Cardiac muscle cell (in vitro differentiated cells and primary cell): Measurements from ENCODE around the gene DQX1. TPM values are rescaled to one million over a fixed set of nuclear protein-coding genes. Genes with fewer than 3 reads are reported as not detected.
"Not testable (repeated sequence)": the region's sequence is repeated elsewhere in the genome, so short reads cannot be mapped to it uniquely, and the experiment has no call there.

Experiments
- DNase-seq, 2 donors: peaks; one replicate each; pipeline versions ENCODE4 v3.0.0 to v3.0.0-alpha.2; 2010 to 2017; ENCODE audit warnings: low read depth in 1 of 2, low spot score in 1 of 2
- H3K27ac ChIP-seq: fragments of 200-600 bp; sonication (generic); 2 replicates; pipeline ENCODE4 v1.5.1; 2016
- H3K27me3 ChIP-seq: fragments of 200-600 bp; sonication (generic); 2 replicates; pipeline ENCODE4 v1.6.0; 2016; ENCODE audit warnings: control low read depth
- H3K36me3 ChIP-seq: fragments of 200-600 bp; sonication (generic); 2 replicates; pipeline ENCODE4 v1.5.1; 2016; ENCODE audit warnings: control low read depth
- H3K4me1 ChIP-seq: fragments of 200-600 bp; sonication (generic); 2 replicates; pipeline ENCODE4 v1.8.1; 2017; ENCODE audit warnings: low read depth, mild to moderate bottlenecking, mixed run types
- H3K4me3 ChIP-seq: fragments of 200-600 bp; sonication (generic); 2 replicates; pipeline ENCODE4 v1.5.1; 2016; ENCODE audit warnings: mild to moderate bottlenecking
- H3K9me3 ChIP-seq: fragments of 200-600 bp; sonication (generic); 2 replicates; pipeline ENCODE4 v1.5.1; 2017; ENCODE audit warnings: low read depth, mild to moderate bottlenecking, control low read depth
- CTCF ChIP-seq: IDR thresholded peaks from 2 replicates; pipeline ENCODE4 v1.5.1; 2012; ENCODE audit warnings: low read depth, mild to moderate bottlenecking, low read length
- polyA plus RNA-seq: library from polyadenylated mRNA; unstranded; fragments of >200 nt; fragmentation: Nextera tagmentation; extraction: Ambion mirVana; gene quantifications from 2 replicates; pipeline ENCODE4 v1.2.1, GENCODE V29; 2016
- total RNA-seq: library from RNA; depleted of rRNA; stranded (reverse); fragments of >200 nt; gene quantifications from 2 replicates; pipeline ENCODE4 v1.2.3, GENCODE V29; 2016

The DQX1 gene
- total and polyA plus RNA-seq, 2 experiments from 2014 or later, result 0.67 to 0.98 TPM

GRCh38 chr2:74471332-74472065, 54.5 kb downstream of the DQX1 start:
- H3K36me3 ChIP-seq, result peaks cover 4% of the 10 kb centered on the region
- no peak for TF ChIP-seq CTCF
- H3K9me3 ChIP-seq, result no peaks in the 10 kb centered on the region
- DNase-seq, result peak in 1 of 2 donors; percentile 7
- peak overlapping the region; percentile 84 for H3K27ac ChIP-seq
- no peaks in the 10 kb centered on the region for H3K27me3 ChIP-seq
- H3K4me1 ChIP-seq, result peaks cover 12% of the 10 kb centered on the region
- H3K4me3 ChIP-seq, result peak overlapping the region; percentile 40

- H3K4me1 ChIP-seq, result peaks cover 12% of the 10 kb centered on the region
- not testable (repeated sequence) for H3K4me3 ChIP-seq, DNase-seq, H3K27me3 ChIP-seq, H3K36me3 ChIP-seq, H3K27ac ChIP-seq, H3K9me3 ChIP-seq
Observed at GRCh38 chr2:74470742-74471141, 55.3 kb downstream of the DQX1 start.

Other genes with a start within 250 kb of the DQX1 start
- gene SLC4A5, start 182.8 kb downstream of the DQX1 start, total RNA-seq, result 2.3 and 9.0 TPM in 2 replicates
- 1.5 and 3.3 TPM in 2 replicates for gene SLC4A5, start 182.8 kb downstream of the DQX1 start, polyA plus RNA-seq
- gene DCTN1, start 145.9 kb downstream of the DQX1 start, total RNA-seq, result 130 and 156 TPM in 2 replicates
- 164 and 178 TPM in 2 replicates for gene DCTN1, start 145.9 kb downstream of the DQX1 start, polyA plus RNA-seq
- 7.6 and 9.5 TPM in 2 replicates for gene C2orf81, start 104.6 kb downstream of the DQX1 start, total RNA-seq
- gene C2orf81, start 104.6 kb downstream of the DQX1 start, polyA plus RNA-seq, result 7.1 and 8.5 TPM in 2 replicates
- 88.5 and 91.5 TPM in 2 replicates for gene WDR54, start 104.5 kb downstream of the DQX1 start, total RNA-seq
- gene WDR54, start 104.5 kb downstream of the DQX1 start, polyA plus RNA-seq, result 132 and 159 TPM in 2 replicates
- 41.1 and 53.3 TPM in 2 replicates for gene RTKN, start 84.3 kb downstream of the DQX1 start, total RNA-seq
- 53.3 and 61.7 TPM in 2 replicates for gene RTKN, start 84.3 kb downstream of the DQX1 start, polyA plus RNA-seq
- gene INO80B, start 71.1 kb downstream of the DQX1 start, total RNA-seq, result 23.0 and 40.9 TPM in 2 replicates
- gene INO80B, start 71.1 kb downstream of the DQX1 start, polyA plus RNA-seq, result 15.4 and 23.8 TPM in 2 replicates
- gene WBP1, start 67.8 kb downstream of the DQX1 start, total RNA-seq, result 168 and 174 TPM in 2 replicates
- gene WBP1, start 67.8 kb downstream of the DQX1 start, polyA plus RNA-seq, result 156 and 170 TPM in 2 replicates
- 58.5 and 67.3 TPM in 2 replicates for gene MOGS, start 60.8 kb downstream of the DQX1 start, total RNA-seq
- gene MOGS, start 60.8 kb downstream of the DQX1 start, polyA plus RNA-seq, result 31.9 and 50.1 TPM in 2 replicates
- 50.8 and 50.9 TPM in 2 replicates for gene MRPL53, start 53.6 kb downstream of the DQX1 start, total RNA-seq
- 132 and 140 TPM in 2 replicates for gene MRPL53, start 53.6 kb downstream of the DQX1 start, polyA plus RNA-seq
- gene CCDC142, start 43.2 kb downstream of the DQX1 start, total RNA-seq, result 18.1 and 33.5 TPM in 2 replicates
- gene CCDC142, start 43.2 kb downstream of the DQX1 start, polyA plus RNA-seq, result 16.8 and 23.4 TPM in 2 replicates
- gene TTC31, start 43.1 kb downstream of the DQX1 start, total RNA-seq, result 16.8 and 32.9 TPM in 2 replicates
- 23.0 and 29.1 TPM in 2 replicates for gene TTC31, start 43.1 kb downstream of the DQX1 start, polyA plus RNA-seq
- 0.49 and 0.80 TPM in 2 replicates for gene LBX2, start 26.6 kb downstream of the DQX1 start, total RNA-seq
- 1.7 TPM in 1 of 2 replicates, not detected in the other for gene LBX2, start 26.6 kb downstream of the DQX1 start, polyA plus RNA-seq
- 7.8 and 10.9 TPM in 2 replicates for gene PCGF1, start 18.5 kb downstream of the DQX1 start, total RNA-seq
- 14.2 and 18.9 TPM in 2 replicates for gene PCGF1, start 18.5 kb downstream of the DQX1 start, polyA plus RNA-seq
- gene TLX2, start 11.8 kb downstream of the DQX1 start, total RNA-seq, result 0.06 TPM in 1 of 2 replicates, not detected in the other
- not detected in 2 replicates for gene TLX2, start 11.8 kb downstream of the DQX1 start, polyA plus RNA-seq
- gene AUP1, start 3.5 kb upstream of the DQX1 start, total RNA-seq, result 93.2 and 105 TPM in 2 replicates
- gene AUP1, start 3.5 kb upstream of the DQX1 start, polyA plus RNA-seq, result 120 and 122 TPM in 2 replicates
- 39.9 and 55.1 TPM in 2 replicates for gene HTRA2, start 3.7 kb upstream of the DQX1 start, total RNA-seq
- 57.6 and 82.0 TPM in 2 replicates for gene HTRA2, start 3.7 kb upstream of the DQX1 start, polyA plus RNA-seq
- 23.7 and 43.3 TPM in 2 replicates for gene LOXL3, start 27.7 kb upstream of the DQX1 start, total RNA-seq
- 13.4 and 31.7 TPM in 2 replicates for gene LOXL3, start 27.7 kb upstream of the DQX1 start, polyA plus RNA-seq
- gene DOK1, start 28.5 kb upstream of the DQX1 start, total RNA-seq, result 12.8 and 26.1 TPM in 2 replicates
- gene DOK1, start 28.5 kb upstream of the DQX1 start, polyA plus RNA-seq, result 10.0 and 20.2 TPM in 2 replicates
- not detected in 2 replicates for gene M1AP, start 122.1 kb upstream of the DQX1 start, total RNA-seq
- gene M1AP, start 122.1 kb upstream of the DQX1 start, polyA plus RNA-seq, result not detected in 2 replicates
- gene SEMA4F, start 128.0 kb upstream of the DQX1 start, total RNA-seq, result 8.4 and 8.6 TPM in 2 replicates
- 8.3 and 8.7 TPM in 2 replicates for gene SEMA4F, start 128.0 kb upstream of the DQX1 start, polyA plus RNA-seq